NCI-H345 (cell line): Measurements from ENCODE around the gene KLHL20.
A peak's percentile ranks its signal among the peaks of the same experiment; 100 is the strongest.
"Not testable (repeated sequence)": the region's sequence is repeated elsewhere in the genome, so short reads cannot be mapped to it uniquely, and the experiment has no call there.

Source experiments
- DNase-seq: peaks from one replicate; lab custom pipeline; 2025; lab: John Stamatoyannopoulos, UW

KLHL20 gene

GRCh38 chr1:173749137-173749536 lies 34.4 kb downstream of the KLHL20 start:
- no peak for DNase-seq

- no peak for DNase-seq
These were observed 39.0 kb downstream of the KLHL20 start for GRCh38 chr1:173753830-173754229.

- no peak for DNase-seq
These were observed 42.9 kb downstream of the KLHL20 start for GRCh38 chr1:173757666-173758065.

- DNase-seq: no peak
These were observed 43.3 kb downstream of the KLHL20 start for GRCh38 chr1:173758110-173758509.

- DNase-seq: no peak
These were observed 44.2 kb downstream of the KLHL20 start for GRCh38 chr1:173758980-173759379.

- not testable (repeated sequence) for DNase-seq
These were observed 49.5 kb downstream of the KLHL20 start for GRCh38 chr1:173764331-173764730.

GRCh38 chr1:173768206-173768605 lies 53.4 kb downstream of the KLHL20 start:
- no peak for DNase-seq

GRCh38 chr1:173768827-173769226 lies 54.0 kb downstream of the KLHL20 start:
- no peak for DNase-seq

GRCh38 chr1:173770330-173770729 lies 55.5 kb downstream of the KLHL20 start:
- DNase-seq: not testable (repeated sequence)

- DNase-seq: no peak
These were observed 56.8 kb downstream of the KLHL20 start for GRCh38 chr1:173771560-173771959.

- no peak for DNase-seq
These were observed 60.9 kb downstream of the KLHL20 start for GRCh38 chr1:173775578-173776226.

- DNase-seq: no peak
These were observed 65.2 kb downstream of the KLHL20 start for GRCh38 chr1:173779936-173780335.

GRCh38 chr1:173784997-173785396 lies 70.2 kb downstream of the KLHL20 start:
- no peak for DNase-seq

GRCh38 chr1:173789841-173790240 lies 75.1 kb downstream of the KLHL20 start:
- no peak for DNase-seq

GRCh38 chr1:173798078-173798477 lies 83.3 kb downstream of the KLHL20 start:
- DNase-seq: no peak

GRCh38 chr1:173799995-173800394 lies 85.2 kb downstream of the KLHL20 start:
- DNase-seq: not testable (repeated sequence)

GRCh38 chr1:173802961-173803360 lies 88.2 kb downstream of the KLHL20 start:
- no peak for DNase-seq

GRCh38 chr1:173813654-173814053 lies 98.9 kb downstream of the KLHL20 start:
- not testable (repeated sequence) for DNase-seq

GRCh38 chr1:173818459-173818858 lies 103.7 kb downstream of the KLHL20 start:
- DNase-seq: no peak

GRCh38 chr1:173821680-173822079 lies 106.9 kb downstream of the KLHL20 start:
- no peak for DNase-seq

GRCh38 chr1:173823781-173824314 lies 109.1 kb downstream of the KLHL20 start:
- no peak for DNase-seq

- DNase-seq: peak; percentile 98
These were observed 109.7 kb downstream of the KLHL20 start, which contains the start of the genes CENPL and DARS2 for GRCh38 chr1:173824315-173825081. CENPL (minus strand) TSS chr1:173824883; CDS start chr1:173811299, 13,584 bp downstream. DARS2 (plus strand) TSS chr1:173824673; CDS start chr1:173825230, 557 bp downstream.

GRCh38 chr1:173827611-173828010 lies 112.8 kb downstream of the KLHL20 start:
- DNase-seq: no peak
